ENCODE measurements around the gene C1R.
"Not testable (repeated sequence)": the region's sequence is repeated elsewhere in the genome, so short reads cannot be mapped to it uniquely, and the experiment has no call there.

The C1R gene

DNA sequence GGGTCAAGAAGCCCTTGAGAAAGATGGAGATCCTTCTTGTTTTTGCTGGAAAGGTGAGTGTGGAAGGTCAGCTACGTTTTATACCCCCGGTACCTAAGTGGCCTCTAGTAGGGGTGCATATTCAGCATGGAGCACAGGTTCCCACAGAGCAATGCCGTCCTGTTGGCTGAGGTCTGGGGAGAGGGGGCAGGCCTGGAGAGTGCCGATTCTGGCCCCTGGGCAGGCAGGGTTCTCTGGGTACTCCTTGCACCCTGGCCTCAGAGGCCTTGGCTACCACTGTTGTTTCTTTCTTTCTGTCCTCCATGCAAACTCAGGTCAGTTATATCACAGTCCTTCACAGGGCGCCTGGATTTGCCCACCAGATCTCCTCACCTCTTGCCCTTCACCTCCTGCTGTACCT, 27.9 kb upstream of the C1R start:
- DNase-seq (ENCODE audit: low spot score), result no peak

DNA sequence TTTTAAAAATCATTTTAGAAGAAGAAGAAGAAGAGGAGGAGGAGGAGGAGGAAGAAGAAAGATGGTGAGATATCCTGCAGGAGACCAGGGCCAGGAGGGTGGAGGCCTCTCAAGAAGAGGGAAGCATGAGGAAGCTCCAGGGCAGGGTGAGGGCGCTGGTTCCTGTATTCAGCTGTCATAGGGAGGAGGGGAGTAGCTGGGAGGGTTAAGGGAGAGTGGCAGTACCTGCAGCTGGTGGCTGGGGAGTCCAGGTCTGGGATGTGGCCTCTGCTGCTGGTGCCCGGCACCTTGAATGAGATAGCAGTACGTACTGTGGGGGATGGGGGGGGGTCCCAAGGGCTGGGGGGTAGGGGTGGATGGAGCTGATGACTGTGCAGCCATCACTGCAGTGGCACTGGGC, 26.6 kb upstream of the C1R start:
- no peak for DNase-seq (ENCODE audit: low spot score)

DNA sequence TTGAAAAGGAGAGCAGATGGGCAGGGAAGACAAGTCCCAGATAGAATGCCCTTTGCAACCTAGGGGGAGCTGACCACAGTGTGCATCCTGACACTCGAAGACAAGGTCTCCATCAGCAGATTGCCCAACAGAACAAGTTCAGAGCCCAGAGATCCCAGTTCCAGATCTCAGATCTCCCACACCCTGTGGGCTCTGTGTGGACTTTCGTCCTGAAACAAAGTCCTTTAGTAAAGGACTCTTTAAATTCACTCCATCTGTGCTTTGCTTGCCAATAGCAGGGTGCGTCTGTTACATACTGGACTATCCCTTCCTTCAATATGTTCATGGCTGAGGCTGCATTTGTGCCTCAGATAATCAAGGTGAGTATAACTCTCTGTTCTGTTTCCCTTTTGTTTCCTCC, 25.4 kb upstream of the C1R start:
- DNase-seq (ENCODE audit: low spot score), result no peak

DNA sequence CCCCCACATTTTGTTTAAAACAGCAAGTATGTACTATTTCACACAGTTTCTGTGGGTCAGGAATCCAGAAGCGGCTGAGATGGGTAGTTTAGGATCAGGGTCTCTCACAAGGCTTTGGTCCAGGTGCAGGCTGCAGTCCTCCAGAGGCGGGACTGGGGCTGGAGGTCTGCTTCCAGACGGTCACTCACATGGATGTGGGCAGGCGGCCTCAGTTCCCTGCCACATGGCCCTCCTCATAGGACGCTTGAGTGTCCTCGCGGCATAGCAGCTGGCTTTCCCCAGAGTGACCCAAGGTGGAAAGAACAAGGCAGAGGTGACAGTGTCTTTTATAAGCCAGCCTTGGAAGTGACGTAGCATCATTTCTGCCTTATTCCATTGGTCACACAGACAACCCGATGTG, 24.7 kb upstream of the C1R start:
- DNase-seq (ENCODE audit: low spot score), result no peak

DNA sequence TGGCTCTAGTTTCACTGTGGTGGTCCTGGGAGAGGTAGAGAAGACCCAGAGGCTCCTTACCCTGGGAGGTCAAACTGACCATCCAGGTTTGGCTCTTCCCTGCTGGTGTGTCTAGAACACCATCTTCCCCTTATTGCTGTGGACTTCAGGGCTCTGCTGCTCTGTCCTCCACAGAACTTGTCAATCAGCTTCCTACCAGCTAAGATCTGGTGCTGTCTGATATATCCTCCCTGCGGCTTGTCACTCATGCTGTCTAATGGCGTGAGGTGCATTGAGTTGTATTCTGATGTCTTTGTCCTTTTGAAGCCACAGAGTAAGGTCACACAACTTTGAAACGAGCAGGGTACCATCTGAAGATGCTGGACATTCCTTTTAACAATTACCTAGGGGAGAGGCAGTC, 24.0 kb upstream of the C1R start:
- no peak for DNase-seq (ENCODE audit: low spot score)

DNA sequence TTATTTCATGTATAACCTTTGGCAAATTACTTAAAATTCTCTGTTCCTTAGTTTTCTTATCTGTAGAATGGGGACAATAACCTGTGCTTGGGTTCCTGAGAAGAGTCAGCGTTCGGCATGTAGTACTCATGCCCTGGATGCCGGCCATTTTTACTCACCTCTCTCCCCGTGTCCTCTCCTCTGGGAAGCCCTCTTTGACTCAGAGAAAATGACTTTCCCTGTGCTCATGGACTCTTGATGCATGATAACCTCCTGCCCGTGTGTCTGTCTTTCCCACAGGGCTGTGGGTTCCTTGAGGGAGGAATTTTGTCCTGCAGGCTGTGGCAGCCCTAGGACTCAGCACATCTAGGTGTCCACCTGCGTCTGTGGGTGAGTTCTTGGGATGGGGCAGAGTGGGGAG, 22.6 kb upstream of the C1R start:
- DNase-seq (ENCODE audit: low spot score), result no peak

DNA sequence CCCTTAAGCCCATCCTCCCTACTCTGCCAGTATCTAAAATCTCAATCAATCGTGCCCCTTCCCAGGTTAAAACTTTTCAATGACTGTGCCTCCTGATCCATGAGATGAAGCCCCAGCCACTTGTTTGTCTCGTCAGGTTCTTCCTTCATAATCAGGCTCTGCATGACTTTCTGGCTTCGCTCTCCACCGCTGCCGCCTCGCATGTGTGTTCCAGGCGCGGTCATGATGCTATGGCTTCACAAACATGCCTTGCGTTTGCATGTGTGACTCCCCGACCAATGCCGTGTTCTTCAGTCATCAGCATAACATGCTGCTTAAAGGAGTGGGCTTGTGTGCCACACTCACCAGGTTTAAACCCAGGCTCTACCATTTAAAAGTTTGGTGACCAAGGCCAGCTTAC, 21.8 kb upstream of the C1R start:
- no peak for DNase-seq (ENCODE audit: low spot score)

DNA sequence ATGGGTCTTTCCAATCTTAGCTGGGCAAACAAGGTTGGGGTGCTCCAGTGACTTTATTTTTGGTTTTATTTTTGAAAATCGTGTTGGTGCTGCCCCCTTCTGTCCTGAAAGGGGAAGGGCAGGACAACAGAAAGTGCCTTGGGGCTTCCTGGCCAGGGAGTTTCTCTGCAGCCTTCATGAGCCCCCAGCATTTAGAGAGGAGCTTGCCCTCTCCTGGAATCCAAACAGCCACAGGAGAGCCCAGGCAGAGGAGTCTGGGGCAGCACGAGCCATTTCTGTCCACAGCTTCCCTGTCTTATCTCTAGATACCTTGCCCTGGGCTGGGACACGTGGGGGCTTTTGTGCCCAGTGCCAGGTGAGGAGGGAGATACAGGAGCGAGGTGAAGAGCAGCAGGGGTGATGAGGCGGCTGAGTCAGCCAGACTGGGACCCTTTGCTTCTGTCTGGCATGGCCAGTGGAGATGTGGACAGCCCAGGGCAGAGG, 21.2 kb upstream of the C1R start:
- DNase-seq (ENCODE audit: low spot score), result peak; percentile 58

DNA sequence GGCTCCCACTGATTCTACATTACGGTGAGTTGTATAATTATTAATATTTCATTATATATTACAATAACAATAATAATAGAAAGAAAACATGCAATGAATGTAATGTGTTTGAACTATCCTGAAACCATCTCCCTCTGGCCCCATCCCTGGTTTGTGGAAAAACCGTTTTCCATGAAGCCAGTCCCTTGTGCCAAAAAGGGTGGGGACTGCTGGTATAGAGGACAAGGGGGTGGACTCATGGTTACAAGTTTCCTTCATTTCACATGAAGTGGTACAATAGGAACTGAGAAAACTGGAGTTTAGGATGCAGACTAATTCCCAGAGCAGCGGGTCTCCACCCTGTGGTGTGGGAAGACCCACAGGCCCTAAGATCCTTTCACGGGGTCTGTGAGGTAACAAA, 19.8 kb upstream of the C1R start:
- DNase-seq (ENCODE audit: low spot score), result no peak

DNA sequence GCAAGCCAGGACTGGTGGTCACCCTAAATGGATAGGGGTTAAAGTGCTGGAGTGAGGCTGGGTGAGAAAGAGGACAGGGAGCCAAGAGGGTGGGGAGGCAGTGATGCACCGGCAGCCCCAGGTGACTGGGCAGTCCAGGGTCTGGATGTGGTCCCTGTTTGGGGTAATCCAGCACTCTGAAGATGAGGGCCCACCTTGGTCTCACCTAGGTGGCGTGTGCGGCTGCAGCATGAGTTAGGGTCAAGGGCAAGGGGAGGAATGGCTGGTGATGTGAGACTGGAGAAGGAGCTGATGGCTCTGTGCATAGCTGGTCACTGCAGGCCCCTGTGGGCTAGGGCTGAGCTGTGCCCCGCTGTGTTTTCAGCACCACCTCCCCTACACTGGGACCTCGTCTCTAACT, 18.4 kb upstream of the C1R start:
- no peak for DNase-seq (ENCODE audit: low spot score)

DNA sequence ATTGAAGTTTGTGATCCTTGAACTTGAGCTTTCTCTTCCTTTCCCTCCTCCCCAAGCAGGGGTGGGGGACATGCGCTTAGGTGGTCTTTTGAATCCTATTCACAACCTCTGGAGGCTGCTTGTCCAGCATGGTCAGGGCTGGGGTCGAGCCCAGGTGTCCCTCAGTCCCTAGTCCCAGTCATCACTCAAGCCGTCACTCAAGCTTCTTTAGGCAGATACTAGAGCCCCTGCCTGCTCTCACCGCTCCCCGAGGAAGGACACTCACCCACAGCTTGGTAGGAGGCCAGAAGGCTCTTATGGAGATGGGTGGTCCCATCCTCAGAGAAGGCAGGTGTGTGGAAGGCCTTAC, 17.3 kb upstream of the C1R start:
- DNase-seq (ENCODE audit: low spot score), result no peak

DNA sequence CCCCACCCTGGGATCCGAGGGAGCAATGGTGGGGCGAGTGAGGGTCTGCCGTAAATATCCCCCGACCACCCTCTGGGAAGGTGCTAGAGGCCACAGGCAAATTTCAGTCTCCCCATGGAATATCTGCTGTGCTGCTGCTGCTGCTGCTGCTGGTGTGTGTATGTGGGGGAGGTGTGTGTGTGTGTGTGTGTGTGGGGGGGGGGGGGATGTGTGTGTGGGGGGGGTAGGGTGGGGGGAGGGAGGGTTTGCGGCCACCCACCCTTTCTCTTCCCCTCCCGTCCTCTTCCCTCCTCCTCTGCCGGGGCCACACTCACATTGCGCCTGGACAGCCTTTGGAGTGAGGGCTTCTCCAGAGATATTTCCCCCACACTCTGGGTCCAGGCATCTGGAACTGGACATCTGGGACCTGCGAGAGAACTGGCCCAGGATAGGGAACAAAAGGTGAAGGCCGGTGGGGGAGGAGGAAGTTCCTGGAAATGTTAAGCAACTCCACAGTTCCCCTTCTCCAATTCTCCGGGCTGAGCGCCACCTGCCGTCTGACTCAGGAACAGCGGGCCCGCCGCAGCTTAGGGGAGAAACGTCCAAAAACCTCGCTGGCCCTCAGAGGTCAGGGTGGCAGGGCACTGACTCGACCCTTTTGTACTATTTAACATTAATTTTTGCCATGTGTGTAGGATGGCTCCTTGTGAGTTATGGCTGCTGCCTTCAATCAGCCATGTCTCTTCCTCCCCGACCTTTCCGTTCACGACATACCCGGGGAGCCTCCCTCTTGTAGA, 16.7 kb upstream of the C1R start, which contains the start of gene C1RL:
Gene C1RL (minus strand): TSS at position 419 of the 776 bp plus-strand sequence. CDS start 34 bp downstream, at position 385.
- peak; percentile 90 for DNase-seq (ENCODE audit: low spot score)

DNA sequence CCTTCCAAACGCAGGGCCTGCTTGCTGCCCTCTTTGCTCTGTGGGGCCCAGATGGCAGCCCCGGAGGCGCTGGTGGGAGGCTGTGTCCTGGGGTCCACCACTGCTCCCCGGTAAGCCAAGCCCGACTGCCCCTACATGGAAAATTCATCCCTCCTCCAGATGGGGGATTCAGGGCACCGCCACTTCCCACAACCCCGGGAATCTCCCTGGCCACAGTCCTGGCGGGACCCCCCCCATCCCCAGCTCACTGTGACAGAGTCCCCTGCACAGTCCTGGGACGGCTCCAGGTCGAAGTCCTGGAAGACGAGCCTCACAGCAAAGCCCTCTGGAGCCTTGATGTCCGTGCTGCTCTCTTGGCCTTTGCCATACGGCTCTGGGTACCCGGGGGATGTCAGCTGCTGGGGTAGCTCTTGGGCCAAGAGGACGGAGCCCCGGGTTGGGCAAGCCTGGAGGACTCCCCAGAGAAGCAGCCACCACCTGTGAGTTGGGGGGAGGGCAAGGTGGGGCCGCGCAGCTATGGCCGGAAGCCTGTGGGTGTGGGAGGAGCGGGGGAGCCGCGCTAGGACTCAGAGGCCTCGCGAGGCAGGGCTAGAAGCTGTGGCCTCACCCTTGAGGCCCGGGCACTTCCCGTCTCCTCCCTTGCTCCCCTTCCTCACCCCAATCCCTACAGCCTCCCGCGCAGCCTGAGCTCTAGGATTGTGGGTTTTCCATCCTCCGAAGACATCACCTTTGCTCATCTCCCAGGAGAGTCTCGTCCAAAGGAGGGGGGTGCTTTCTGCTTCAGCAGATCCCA, 16.0 kb upstream of the C1R start:
- peak; percentile 79 for DNase-seq (ENCODE audit: low spot score)

DNA sequence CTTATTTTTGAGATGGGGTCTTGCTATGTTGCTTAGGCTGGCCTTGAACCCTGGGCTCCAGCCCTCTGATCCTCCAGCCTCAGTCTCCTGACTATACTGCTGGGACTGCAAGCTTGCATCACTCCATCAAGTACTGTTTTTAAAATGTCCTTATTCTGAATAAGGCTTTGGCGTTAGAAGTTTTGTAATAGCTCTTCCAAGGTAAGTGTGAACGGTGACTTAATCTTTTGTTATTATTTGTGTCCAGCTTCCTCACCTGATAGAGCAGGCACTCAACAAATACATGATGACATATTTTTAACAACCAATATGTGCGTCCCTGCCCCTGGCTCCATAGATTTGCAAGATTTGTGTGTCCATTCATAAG, 15.4 kb upstream of the C1R start:
- DNase-seq (ENCODE audit: low spot score), result no peak

DNA sequence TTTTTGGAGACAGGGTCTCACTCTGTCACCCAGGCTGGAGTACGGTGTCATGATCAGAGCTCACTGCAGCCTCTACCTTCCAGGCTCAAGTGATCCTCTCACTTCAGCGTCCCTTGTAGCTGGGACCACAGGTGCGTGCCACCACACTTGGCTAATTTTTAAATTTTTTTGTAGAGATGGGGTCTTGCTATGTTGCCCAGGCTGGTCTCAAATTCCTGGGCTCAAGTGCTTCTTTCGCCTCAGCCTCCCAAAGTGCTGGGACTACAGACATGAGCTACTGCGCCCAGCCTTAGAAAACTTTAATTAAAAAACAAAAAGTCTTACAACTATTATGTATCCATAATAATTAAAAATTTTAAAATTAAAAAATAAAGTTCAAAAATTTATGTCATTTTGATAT, 14.9 kb upstream of the C1R start:
- not testable (repeated sequence) for DNase-seq (ENCODE audit: low spot score)

DNA sequence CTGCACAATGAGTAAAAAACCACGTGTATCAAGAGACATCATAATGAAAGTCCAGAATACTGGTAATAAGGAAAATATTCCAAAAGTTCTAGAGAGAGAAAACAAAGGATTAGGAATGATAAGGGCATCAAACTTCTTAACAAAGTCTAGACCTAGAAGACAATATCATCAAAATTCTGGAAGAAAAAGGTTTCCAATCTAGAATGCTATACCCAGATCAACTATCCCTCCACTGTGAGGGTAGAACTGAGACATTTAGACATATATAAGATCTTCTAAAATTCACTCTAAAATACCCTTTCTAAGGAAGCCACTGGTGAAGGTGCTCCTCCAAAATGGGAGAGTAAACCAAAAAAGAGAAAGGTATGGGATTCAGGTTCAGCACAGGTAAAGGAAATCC, 13.8 kb upstream of the C1R start:
- DNase-seq (ENCODE audit: low spot score), result no peak

DNA sequence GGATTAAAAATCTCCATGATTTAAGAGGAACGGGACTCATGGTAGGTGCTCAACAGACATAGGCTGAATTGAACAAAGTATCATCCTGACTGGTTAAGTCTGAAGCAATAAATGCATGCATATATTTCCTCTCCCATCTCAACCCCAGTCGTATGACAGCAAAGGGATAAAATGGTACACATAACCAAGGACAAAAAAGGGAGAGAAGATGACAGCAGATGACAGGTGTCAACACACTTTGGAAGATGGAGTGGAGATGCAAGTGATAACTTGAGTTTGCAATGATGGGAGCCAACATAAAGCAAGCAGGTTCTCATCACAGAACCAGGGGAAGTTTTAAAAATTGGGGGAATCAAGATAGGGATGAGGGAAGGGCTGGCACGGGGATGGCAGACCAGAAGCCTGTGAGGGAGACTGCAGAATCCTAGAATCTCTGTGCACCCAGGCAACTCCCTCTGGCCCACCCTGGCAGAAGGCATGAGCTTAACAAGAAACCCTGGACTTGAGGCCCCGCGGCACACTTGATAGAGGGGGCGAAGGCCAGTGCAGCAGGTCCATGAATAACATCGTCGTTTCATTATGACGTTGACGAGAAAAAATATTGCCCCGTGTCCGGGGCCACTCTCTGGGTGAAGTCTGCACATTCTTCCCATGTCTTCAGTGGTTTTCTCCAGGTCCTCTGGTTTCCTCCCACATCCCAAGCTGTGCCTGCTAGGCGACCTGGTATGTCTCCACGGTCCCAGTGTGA, 11.8 kb upstream of the C1R start:
- no peak for DNase-seq (ENCODE audit: low spot score)

DNA sequence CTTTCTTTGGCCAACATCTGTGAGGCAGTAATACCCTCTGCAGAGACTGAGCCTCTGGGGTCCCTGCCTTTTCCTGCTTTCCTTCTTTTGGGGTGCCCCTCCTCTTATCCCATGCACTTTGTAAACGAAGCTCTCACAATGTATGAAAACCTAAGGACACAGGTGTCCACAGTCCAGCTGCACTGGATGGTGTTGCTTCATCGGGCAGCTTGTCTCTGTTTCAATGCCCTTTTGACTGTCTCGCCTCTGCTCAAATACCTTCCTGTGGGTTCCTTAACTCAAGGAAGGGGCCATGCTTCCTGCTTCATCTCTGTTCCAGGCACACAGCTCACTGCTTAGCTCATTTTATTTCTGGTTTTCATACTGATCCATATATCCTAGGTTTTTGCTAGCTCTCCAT, 10.3 kb upstream of the C1R start:
- no peak for DNase-seq (ENCODE audit: low spot score)

DNA sequence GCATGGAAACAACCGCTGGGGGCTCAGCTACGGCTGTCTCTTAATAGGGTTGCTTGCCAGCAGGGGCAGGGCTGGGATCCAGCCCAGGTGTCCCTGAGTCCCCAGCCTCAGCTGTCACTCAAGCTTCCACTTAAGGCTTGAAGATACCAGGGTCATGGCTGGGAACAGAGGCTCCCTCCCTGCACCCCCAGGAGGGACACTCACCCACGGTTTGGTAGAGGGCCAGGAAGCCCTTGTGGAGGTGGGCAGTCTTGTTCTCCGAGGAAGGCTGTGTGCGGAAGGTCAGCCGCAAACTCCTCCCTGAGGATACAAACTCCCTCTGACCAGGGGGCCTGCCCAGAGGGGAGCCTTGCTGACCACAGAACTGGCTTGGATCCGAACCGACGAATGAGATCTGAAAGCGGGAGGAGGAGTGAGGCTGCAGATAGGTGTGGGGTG, 9.5 kb upstream of the C1R start:
- no peak for DNase-seq (ENCODE audit: low spot score)

DNA sequence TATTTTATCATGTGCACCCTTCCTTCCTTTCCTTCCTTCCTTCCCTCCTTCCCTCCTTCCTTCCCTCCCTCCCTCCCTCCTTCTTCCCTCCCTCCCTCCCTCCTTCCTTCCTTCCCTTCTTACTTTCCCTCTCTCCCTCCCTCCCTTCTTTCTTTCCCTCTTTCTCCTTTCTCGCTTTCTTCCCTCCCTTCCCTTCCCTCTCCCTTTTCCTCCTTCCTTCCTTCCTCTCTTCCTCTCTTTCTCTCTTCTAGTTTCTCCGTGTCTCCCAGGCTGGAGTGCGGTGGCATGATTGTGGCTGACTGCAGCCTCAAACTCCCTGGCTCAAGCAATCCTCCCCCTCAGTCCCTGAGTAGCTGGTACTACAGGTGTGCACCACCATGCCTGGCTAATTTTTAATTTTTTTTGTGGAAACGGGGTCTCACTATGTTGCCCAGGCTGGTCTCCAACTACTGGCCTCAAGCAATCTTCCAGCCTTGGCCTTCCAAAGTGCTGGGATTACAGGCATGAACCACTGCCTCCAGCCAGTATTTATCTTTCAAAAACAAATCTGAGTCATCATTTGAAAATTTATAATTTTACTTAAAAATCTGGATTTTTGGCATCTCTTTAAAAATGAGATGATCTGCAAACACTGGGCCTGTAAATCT, 8.9 kb upstream of the C1R start:
- DNase-seq (ENCODE audit: low spot score), result no peak

DNA sequence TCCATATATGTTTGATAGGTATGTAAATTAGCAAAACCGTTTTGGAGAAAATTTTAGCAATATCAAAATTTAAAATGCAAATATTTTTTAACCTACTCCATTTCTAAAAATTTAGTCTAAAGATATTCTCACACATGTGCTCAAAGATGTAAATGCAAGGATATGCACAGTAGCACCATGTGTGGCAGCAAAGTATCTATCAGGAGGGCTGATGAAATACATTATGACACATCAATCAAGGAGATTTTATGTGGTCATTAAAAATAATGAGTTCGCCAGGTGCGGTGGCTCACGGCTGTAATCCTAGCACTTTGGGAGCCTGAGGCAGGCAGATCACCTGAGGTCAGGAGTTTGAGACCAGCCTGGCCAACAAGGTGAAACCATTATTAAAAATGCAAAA, 8.0 kb upstream of the C1R start:
- DNase-seq (ENCODE audit: low spot score), result no peak

DNA sequence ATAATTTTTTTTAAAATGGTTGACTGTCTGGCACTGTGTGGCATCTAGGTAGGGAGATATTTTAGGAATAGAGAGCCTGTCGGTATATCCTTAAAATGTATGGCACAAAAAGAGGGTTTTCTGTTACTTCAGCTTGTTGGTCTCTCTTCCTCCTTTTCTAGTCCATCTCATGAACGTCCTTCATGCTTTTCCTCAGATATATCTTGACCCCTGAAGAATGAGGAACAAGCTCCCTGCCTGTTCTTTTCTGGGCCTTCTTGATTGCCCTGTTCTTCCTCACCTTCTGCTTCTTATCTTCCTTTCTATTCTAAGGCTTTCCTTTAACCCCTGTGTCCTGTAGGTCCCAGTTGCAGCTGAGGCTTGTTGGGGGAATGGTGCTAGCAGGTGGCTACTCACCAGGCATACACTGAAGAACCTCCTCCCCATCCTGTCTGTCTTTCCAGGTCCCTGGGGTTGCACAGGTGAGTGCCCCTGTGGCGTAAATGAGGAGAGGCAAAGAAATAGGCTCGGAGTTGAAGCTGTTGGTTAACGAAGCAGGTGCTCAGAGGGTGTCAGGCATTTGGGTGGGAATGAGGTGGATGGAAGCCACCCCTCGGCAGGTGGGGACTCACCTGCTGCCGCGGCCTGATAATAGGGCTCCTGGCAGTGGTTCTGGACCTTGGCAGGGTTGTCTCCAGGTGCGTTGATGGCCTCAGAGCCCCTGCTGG, 7.2 kb upstream of the C1R start:
- no peak for DNase-seq (ENCODE audit: low spot score)
